Embryonic facial prominence (tissue), 1 donor: Measurements from ENCODE around the gene LHX4.

ENCODE experiments used
- DNase-seq: peaks from one replicate; pipeline ENCODE4 v3.0.0-alpha.2; 2016; ENCODE audit errors: extremely low spot score

Gene LHX4

DNA sequence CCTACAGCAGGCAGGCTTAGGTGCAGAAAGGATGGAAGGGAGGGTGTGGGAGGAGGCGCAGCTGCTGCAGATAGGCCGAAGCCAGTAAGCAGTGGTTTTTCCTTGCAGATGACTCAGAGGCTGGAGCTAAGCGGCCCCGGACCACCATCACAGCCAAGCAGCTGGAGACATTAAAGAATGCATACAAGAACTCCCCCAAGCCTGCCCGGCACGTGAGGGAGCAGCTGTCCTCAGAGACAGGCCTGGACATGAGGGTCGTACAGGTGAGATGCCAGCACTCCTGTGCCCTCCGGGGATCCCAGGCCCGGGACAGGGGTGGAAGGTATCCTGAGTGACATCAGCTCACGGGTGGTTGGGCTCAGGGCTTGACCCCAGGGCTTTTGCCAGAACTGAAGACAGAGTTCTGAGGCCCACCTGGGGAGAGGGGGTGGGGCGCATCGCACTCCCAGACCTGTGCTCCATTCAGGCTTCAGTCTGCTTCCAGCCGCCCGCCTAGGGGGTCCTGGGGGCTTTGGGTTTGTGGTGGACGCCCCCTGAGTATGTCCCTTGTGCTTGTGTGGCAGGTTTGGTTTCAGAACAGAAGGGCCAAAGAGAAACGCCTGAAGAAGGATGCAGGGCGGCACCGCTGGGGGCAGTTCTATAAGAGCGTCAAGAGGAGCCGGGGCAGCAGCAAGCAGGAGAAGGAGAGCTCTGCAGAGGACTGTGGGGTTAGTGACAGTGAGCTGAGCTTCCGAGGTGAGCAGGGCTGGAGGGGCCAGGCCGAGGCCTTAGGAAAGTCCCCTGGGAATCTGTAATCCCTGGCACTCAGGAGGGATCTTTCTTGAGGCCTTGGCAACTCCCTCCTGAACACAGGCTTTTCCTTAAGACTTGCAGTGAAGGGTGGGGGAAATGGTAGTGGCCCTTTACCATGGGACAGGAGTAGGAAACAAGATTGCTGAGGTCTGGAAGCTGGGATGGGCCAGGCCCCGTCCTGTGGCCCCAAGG, 41.5 kb downstream of the LHX4 start:
- DNase-seq: peak; percentile 8

DNA sequence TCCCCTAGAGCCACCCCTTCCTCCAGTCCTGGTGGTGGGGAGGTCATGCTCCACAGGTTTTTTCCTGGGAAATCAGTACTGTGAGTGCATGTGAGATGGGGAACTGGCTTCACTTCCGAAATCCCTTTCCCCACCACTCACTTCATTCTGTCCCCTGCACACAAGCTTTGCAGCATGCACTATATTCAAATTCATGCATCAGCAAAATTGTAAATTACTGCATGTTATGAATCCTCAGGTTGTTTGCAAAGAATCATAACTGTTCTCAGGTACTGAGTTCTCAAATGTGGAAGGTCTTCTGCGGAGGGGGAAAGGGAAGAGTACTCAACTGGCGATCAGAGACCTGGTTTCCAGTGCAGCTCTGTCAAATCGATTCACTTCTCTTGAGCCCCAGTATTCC, 42.3 kb downstream of the LHX4 start:
- DNase-seq: no peak

DNA sequence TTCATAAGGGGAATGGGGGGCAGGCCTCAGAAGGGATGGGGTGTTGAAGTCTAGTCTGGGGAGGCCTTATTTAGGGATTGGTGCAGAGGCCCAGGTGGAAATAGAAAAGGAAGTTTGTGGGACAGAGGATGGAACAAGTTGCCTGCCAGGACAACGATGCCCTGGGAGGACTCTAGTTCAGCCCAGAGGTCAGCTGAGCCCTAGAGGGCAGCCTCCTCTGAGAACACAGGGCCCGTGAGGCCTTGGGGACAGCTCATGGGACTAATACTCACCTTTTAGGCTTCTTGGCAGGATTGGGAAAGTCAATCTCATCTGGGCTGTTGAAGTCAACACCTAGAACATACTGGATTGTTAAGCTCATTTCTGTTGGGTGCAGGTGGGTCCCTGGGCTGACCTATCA, 43.0 kb downstream of the LHX4 start:
- DNase-seq: no peak

DNA sequence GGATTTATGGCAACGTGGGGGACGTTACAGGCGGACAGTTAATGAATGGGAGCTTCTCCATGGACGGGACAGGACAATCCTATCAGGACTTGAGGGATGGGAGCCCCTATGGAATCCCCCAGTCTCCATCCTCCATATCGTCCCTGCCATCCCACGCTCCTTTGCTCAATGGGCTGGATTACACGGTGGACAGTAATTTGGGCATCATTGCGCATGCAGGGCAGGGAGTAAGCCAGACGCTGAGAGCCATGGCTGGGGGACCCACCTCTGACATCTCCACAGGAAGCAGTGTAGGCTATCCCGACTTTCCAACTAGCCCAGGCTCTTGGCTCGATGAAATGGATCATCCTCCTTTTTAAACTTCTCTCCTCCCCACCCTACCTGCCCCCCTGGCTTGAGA, 44.2 kb downstream of the LHX4 start:
- no peak for DNase-seq

DNA sequence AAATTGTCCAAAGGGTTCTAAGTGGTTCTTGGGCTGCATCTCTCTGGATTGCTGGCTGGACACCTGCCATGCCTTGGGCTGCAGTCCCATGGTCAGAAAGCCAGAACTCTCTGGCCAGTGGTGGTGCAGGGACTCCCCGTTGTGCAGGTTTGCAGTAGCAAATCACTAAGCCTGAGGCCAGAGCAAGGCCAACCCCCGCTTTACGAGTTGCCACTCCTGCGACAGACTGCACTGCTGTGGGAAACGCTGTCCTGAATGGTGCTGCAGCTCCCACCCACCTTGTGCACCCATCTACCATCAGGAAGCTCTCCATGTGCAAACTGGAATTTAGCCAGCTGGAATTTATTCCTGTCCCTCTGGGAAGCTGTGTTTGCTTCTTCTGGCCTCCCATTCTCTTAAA, 45.7 kb downstream of the LHX4 start:
- no peak for DNase-seq

DNA sequence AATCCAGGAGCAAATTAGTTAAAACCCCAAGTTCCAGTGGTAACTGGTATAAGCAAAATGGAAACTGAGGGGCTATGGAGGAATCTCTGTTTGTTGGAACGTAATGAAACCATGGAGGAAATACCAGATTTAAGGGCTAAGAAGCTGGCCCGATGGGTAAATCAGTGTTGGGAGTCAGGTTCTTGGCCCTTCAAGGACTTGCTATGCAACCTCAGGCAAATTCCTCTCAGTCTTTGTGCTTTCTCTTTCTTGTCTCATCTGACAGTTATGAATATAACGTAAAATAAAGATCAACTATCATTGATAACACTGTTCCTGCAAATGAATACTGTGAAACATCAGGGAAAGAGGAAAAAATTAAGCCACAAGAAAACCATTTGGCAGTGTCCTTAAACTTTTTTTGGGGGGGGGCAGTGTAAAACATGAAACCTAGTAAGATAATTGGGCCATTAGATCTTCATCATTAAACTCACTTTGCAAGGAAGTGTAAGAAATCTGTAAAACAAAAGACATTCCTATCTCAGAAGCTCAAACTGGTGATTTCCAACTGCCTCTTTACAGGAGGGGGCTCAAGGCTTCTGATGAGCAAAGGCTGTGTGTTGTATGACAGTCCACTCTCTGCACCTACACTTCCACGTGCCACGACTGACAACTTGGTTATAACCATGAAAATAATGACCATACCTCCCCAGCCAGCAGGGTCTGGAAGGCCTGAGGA, 47.6 kb downstream of the LHX4 start:
- no peak for DNase-seq

DNA sequence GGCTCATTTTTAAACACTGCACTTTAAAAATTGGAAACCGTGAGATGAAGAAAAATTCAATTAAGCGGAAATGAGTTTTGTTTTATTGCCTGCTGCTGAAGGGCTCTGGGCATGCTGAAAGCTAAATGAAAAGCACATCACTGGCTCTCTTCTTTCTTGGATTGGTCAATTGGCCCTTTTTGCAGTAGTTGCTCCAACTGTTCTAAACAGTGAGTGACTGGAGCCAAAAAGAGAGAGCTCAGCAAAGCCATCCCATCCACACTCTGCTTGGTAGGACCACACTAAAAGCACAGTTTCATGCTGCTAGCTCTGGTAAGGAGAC, 48.1 kb downstream of the LHX4 start:
- DNase-seq: no peak

DNA sequence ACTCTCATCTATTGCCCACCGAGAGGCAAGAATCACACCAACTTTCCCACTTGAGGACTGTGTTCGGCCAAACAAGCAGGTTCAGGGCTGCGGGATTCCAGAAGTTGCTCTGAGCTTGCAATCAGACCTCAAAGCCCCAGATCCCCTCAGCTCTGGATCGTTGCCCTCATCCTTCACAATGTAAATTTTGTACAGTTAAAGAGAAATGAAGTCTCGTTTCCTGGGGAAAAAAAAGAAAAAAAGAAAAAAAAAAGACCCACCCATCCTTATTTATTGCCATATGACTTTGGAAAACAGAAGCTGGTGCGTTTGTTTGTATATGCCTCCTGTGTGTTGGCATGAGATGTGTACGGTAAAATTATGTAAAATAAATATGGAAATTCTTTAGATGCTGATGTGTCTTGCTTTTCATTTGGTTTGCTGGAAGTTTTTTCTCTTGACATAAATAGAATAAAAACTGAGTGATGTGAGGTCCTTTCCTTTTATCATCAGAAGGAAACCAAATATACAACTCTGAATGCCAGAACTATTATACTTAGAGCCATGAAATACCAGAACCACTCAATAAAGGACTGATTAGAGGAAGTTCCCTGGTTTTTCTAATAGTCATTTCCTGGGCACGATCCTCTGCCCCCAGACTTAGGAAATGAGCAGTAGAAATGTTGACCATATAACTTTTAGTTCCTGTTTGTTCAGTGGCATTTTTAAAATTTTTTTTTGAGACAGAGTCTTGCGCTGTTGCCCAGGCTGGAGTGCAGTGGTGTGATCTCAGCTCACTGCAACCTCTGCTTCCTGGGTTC, 48.7 kb downstream of the LHX4 start:
- DNase-seq: no peak

DNA sequence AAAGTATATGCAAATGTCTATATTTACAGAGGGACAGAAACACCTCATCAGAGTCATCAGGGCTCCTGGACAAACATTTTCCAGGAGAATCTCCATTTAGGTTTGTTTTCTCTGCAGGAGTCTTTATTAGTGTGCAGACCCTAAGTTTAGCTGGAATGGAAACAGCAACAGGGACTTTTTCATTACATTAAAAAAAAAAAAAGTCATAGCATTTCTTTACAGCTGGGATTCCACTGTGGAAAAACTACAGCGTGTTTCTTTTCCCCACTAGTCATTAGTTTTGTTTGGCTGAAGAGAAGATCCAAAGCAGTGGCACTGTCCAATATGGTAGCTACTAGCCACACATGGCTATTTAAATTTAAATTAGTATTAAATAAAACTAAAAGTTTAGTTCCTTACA, 49.6 kb downstream of the LHX4 start:
- DNase-seq: no peak

DNA sequence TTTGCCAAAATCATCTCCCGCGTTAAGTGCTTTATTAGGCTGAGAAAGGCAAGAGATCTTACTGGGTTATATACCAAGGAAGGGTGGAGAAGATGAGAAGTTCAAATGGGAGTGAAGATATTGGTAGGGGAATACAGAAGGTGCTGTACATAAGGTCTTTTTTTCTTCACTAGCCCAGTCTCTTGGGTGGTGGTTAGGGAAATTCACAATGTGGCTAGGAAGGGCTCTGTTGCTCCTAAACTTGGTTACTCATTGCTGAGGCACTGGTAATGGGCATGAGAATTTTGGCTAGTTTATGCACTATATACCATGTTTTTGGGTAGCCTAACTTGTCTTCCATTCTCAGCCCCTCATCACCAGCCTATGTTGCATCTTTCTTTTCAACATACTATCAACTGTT, 50.6 kb downstream of the LHX4 start:
- no peak for DNase-seq

DNA sequence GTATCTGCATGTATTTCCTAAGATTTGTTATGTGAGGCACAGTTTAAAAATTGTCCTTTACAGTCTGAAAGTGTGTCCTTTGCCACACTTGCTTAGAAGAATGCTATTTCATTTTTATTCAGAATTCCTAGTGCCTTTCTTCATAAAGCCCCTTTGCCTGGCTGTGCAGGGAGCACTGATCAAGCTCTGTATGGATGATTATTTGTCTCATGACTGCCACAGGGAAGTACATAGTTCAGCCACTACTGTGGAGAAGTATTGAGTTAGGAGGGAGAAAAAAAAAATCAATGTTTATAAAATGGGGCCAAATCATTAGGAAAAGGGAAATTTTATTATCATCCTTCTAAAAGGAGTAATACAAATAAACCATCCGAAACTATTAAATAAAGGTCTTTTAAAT, 51.4 kb downstream of the LHX4 start:
- DNase-seq: no peak

DNA sequence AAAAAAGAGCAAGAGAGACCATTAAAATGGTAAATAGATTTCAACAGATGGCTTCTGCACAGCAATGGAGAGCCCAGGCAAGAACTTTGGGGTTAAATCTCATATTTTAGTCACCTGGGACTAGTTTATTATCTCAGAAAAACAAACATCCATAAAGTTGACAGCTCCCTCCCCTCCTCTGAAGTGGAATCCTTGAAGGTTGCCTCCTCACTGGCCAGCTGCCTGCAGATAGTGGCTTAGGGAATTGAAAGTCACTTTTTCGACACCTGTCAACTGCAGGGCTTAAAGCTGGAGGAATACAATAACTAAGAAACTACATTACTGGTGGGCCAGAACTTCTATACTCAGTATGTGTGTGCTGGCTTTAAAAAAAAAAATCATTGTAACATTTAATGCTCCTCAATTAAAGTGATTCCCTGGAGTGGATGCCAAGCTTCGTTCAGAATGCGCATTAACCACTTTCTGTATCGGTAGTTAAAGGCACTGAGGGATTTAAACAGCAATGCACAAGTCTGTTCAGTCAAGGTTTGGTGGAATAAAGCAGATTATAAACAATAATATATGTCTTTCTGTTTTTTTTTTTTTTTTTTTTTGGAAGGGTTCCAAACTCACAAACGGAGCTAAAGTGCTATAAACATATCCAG, 52.5 kb downstream of the LHX4 start:
- no peak for DNase-seq

DNA sequence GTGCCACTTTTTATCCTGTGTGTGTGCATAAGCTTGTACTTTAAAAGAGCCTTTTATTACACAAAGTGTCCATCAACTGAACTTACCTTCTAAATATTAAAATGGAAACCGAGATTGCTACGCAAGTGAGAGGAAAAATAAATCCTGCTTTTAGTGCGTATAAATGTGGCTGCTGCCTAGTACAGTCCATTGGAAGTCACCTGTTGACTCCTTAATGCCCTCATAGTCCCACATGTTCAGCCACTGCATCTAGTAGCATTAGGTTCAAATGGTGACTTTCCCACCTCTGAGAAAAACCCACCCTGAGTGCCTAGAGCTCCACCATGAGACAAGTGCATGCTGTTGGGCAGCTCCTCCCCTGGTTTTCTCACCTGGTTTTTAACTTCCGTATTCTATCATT, 53.0 kb downstream of the LHX4 start:
- no peak for DNase-seq

DNA sequence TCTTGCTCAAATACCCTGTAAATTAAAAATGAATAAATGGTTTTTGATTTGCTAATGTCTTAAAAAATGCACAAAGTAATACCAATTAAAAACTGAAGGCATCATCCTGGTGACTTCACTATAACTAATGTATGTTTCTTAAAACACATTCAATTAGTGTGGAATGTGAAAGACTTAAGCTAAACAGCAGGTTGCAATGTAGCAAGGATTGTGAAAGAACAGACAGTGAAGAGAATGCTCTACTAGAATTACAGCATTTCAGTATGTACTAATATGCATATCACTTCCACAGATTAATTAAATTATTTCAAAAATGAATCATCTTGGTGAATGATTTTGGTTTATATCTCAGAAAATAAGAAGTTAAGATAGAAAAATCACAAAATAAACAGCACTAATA, 56.4 kb downstream of the LHX4 start:
- no peak for DNase-seq

DNA sequence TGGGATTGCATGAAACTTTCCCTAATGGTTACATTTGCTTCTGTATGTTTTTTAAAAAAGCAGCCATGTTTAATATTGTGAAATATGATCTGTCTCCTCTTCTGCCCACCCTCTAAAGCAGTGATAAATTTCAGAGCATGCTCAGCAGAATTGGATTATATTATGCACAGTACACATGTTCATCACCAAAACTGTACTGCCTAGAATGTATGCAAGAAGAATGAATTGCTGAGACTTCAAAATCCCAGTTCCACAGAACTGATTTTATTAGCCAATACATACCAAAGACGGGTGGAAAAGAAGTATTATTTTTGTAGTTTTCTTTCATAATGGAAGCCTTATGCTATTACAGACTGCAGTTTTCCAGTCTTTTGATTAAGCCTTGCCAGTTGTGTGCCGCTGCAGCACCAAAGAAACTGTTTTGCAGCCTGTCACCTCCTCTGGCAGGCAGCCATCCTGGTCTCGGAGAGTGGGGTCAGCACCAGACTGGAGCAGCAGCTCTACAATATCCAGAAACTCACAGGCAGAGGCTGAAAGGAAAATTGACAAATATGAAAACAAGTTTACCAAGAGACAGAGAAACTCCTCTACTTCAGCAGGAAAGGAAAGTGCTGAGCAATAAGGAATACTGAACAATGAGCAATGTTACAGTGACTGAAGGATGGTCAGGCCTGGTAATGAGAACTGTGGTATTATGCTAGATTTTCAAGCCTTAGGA, 58.1 kb downstream of the LHX4 start:
- DNase-seq: no peak

DNA sequence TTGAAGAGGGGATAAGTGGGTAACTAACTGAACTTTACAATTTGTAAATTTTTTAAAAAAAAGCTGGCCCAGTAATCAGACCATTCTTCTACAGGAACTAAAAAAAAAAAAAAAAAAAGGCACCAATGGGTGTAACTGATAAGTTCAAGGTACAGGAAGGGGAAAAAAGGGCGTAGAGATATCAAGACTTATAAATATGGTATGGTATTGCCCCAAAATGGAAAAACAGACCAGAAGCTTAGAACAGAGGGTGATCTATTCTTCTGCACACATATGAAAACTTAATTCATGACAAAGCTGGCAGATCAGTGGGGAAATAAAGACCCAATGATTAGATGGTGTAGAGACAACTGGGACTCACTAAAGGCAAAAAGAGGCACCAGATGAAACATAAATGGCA, 58.9 kb downstream of the LHX4 start:
- DNase-seq: no peak

DNA sequence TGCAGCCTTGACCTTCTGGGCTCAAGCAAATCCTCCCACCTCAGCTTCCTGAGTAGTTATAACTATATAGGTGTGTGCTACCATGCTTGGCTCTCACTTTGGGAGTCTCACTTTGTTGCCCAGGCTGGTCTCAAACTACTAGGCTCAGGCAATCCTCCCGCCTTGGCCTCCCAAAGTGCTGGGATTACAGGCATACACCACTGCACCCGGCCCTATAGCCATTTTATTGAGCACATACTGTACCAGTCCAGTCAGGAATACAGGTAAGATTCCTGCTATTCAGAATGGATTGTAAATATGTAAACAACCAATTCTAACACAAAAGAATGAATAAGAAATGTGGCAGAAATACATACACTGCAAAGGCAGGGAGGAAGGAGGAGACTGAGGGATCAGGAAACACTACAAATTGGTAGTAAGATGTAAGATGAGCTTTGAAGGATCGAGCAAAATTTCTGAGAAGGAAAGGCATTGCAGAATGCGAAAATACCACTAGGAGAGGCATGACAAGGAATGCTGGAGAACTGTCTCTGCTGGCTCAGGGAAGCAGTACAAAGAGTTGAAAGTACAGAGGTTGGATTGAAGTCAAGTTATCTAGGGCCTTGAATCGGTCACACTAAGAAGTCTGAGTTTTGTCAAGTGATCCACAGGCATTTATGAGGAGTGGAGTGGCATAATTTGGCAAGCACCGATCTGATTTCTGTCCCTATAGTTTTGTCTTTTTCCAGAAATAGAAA, 60.4 kb downstream of the LHX4 start:
- DNase-seq: no peak

DNA sequence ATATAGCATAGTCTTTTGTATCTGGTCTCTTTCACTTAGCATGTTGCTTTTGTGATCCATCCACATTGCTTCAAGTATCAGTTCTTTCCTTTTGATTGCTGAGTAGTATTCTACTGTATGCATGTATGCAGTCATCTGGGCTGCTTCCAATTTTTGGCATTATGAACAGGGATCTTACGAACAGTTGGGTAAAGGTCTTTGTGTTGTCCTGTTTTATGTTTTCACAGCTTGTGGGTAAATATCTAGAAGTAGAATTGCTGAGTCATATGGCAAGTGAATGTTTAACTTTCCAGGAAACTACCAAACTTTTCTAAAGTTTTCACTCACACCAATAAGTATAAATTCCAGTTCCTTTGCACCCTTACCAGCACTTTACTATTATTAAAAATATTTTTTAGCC, 60.9 kb downstream of the LHX4 start:
- no peak for DNase-seq

DNA sequence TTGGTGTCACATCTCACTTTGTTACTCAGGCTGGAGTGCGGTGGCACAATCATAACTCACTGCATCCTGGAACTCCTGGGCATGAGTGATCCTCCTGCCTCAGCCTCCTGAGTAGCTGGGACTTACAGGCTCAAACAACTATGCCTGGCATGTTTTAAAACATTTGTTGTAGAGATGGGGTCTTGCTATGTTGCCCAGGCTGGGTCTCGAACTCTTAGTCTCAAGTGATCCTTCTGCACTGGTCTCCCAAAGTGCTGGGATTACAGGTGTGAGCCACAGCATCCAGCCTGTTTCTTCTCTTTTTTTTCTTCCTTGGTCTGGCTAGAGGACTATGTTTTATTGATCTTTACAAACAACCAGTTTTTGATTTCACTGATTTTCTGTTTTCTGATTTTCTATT, 64.6 kb downstream of the LHX4 start:
- no peak for DNase-seq

DNA sequence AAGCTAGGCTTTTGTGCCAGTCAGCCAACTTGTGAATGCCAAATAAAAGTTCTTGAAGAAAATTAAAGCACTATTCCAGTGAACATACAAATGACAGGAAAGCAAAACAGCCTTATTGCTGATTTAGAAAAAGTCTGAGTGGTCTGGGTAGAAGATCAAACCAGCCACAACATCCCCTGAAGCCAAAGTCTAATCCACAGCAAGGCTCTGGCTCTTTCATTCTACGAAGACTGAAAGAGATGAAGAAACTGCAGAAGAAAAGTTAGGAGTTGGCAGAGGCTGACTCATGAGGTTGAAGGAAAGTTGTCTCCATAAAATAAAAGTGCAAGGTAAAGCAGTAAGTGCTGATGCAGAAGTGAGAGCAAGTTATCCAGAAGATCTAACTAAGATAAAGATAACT, 65.9 kb downstream of the LHX4 start:
- no peak for DNase-seq
